ENCODE results near the gene FLVCR1.
"Not testable (repeated sequence)": the region's sequence is repeated elsewhere in the genome, so short reads cannot be mapped to it uniquely, and the experiment has no call there.

The FLVCR1 gene

DNA sequence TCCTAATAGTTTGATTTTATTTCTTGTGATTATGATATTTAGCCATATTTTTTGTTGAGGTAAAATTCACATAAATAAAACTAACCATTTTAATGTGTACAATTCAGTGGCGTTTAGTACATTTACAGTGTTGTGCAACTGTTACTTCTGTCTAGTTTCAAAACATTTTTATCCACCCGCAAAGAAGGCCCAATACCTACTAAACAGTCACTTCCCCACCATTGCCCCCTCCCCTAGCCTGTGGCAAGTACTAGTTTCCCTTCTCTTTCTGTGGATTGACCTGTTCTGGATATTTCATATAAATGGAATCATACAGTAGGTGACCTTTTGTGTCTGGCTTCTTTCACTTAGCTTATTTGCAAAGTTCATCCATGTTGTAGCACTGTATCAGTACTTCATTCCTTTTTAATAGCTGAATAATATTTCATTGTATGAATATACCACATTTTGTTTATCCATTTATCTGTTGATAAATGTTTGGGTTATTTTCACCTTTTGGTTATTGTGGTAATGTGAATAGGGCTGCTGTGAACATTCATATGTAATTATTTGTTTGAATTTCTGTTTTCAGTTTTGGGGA is 4.1 kb downstream of the FLVCR1 start:
- TF ChIP-seq, protein P1, sequence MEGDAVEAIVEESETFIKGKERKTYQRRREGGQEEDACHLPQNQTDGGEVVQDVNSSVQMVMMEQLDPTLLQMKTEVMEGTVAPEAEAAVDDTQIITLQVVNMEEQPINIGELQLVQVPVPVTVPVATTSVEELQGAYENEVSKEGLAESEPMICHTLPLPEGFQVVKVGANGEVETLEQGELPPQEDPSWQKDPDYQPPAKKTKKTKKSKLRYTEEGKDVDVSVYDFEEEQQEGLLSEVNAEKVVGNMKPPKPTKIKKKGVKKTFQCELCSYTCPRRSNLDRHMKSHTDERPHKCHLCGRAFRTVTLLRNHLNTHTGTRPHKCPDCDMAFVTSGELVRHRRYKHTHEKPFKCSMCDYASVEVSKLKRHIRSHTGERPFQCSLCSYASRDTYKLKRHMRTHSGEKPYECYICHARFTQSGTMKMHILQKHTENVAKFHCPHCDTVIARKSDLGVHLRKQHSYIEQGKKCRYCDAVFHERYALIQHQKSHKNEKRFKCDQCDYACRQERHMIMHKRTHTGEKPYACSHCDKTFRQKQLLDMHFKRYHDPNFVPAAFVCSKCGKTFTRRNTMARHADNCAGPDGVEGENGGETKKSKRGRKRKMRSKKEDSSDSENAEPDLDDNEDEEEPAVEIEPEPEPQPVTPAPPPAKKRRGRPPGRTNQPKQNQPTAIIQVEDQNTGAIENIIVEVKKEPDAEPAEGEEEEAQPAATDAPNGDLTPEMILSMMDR (conservative IDR thresholded peaks at IDR 0.05; ENCODE audit: low read length): no peak
- DNase-seq (ENCODE audit: low read depth): no peak
- H3K4me3 ChIP-seq (ENCODE audit: low read length): no peak overlapping the region

DNA sequence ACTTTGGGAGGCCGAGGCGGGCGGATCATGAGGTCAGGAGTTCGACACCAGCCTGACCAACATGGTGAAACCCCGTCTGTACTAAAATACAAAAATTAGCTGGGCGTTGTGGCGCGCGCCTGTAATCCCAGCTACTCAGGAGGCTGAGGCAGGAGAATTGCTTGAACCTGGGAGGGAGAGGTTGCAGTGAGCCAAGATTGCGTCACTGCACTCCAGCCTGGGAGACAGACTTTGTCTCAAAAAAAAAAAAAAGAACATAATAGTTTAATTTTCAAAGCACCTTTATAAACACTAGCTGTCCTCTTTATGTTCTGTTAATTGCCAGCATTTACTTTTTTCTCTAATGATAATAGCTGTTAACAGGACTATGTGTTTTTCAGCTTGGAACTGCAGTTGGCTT is 5.3 kb downstream of the FLVCR1 start:
- not testable (repeated sequence) for DNase-seq (ENCODE audit: low read depth); H3K4me3 ChIP-seq (ENCODE audit: low read length)

DNA sequence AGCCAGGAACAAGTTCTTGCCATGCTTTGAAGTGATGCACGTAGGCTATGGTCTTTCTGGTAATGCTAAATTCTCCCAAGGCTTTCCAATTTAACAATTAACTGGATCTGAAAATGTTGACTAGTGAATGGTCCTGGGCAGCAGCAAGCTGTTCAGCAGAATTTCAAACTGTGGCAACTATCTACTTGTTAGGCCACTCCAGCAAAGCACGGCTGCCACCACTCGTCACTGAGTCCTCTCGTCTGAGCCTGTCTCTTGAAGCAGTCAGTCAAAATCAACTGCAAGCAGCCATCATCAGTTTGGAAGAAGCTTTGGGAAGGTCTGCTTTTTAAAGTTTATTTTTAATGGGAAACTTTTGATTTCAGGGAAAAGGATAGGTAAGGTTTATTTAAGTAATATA is 6.1 kb downstream of the FLVCR1 start:
- no peak for DNase-seq (ENCODE audit: low read depth)
- TF ChIP-seq, protein P1 (conservative IDR thresholded peaks at IDR 0.05; ENCODE audit: low read length): no peak
- no peak overlapping the region for H3K4me3 ChIP-seq (ENCODE audit: low read length)

DNA sequence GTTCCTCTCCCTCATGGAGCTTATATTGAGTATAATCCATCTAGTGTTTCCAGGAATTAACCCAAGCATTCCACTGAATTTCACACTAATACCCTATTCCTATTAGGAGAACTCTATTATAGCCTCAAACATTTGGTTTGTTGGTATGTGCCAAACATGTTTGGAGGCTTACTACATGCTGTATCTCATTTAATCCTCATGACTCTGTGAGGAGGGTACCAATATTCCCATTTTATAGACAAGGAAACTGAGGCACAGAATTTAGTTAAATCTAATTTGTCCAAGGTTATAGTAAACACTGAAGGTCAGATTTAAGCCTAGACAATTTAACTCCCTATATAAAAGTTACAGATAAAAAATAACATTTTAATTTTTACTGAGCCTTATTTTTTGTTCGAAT is 9.1 kb downstream of the FLVCR1 start:
- no peak overlapping the region for H3K4me3 ChIP-seq (ENCODE audit: low read length)
- TF ChIP-seq, protein P1 (conservative IDR thresholded peaks at IDR 0.05; ENCODE audit: low read length): no peak
- no peak for DNase-seq (ENCODE audit: low read depth)

DNA sequence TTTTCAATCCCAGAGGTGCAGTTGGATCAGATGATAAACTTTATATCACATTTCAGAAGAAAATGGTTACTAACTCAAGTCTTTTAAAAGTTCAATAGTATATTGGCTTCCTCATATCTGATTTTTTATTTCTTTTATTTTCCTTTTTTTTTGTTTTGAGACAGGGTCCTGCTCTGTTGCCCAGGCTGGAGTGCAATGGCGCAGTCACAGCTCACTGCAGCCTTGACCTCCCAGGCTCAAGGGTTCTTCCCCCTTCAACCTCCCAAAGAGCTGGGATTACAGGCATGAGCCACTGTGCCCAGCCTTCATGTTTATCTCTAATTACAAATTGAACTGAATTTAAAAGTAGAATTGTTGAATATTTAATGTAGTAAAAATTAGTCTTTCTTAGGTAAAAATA is 13.9 kb downstream of the FLVCR1 start:
- DNase-seq (ENCODE audit: low read depth): no peak
- H3K4me3 ChIP-seq (ENCODE audit: low read length): no peak overlapping the region
- TF ChIP-seq, protein P1 (conservative IDR thresholded peaks at IDR 0.05; ENCODE audit: low read length): no peak

DNA sequence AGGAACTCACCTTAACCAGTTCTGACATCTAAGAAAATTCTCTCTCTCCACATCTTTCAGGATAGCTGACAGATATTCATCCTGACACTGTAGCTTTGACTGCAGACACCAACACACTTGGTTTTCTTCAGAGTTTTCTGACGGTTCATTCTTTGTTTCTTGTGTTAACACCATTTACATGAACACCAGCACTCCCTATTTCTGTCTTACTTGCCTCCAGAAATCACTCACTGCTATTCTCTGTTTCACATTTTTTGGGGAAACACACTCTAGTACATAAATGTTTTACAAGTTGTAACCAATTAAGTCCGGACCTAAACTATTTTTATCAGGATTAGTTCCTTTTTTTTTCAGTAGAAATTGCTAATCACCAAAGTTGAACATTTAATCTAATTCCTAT is 15.4 kb downstream of the FLVCR1 start:
- TF ChIP-seq, protein P1 (conservative IDR thresholded peaks at IDR 0.05; ENCODE audit: low read length): no peak
- H3K4me3 ChIP-seq (ENCODE audit: low read length): no peak overlapping the region
- no peak for DNase-seq (ENCODE audit: low read depth)

DNA sequence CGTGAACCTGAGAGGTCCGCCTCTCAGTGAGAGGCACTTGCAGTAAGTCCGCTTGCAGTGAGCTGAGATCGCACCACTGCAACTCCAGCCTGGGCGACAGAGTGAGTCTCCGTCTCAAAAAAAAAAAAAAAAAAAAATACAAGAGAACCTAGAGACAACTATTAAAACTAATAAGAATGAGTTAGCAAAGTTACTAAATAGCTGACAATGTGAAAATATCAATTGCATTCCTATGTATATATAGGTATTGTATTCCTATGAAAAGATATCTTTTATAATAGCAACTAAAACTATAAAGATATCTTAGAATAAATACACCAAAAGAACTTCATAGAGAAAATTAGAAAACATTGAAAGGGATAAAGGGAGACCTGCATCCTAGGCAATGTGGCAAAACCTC is 20.3 kb downstream of the FLVCR1 start:
- TF ChIP-seq, protein P1 (conservative IDR thresholded peaks at IDR 0.05; ENCODE audit: low read length): no peak
- no peak overlapping the region for H3K4me3 ChIP-seq (ENCODE audit: low read length)
- DNase-seq (ENCODE audit: low read depth): no peak
